SH-SY5Y (cell line): Measurements from ENCODE around the gene GADL1.

ENCODE experiments used
- GATA2 ChIP-seq: IDR thresholded peaks from 2 replicates; pipeline ENCODE4 v1.6.1; 2011; ENCODE audit warnings: mild to moderate bottlenecking, low read depth, low read length
- GATA3 ChIP-seq: IDR thresholded peaks from 2 replicates; pipeline ENCODE4 v1.6.1; 2011; ENCODE audit warnings: low read depth, mild to moderate bottlenecking, low read length, moderate library complexity

- no peak for TF ChIP-seq GATA2
- no peak for TF ChIP-seq GATA3
Observed at GRCh38 chr3:30768046-30768445, 126.4 kb downstream of the GADL1 start.
